Glomerular endothelial cell (primary cell): ENCODE measurements around the gene NIPSNAP2. TPM values are rescaled to one million over a fixed set of nuclear protein-coding genes. Genes with fewer than 3 reads are reported as not detected.
"Not testable (repeated sequence)": the region's sequence is repeated elsewhere in the genome, so short reads cannot be mapped to it uniquely, and the experiment has no call there.

Experiments
- DNase-seq: peaks from one replicate; pipeline ENCODE4 v3.0.0-alpha.2; 2011; ENCODE audit warnings: low read depth, low spot score; ENCODE audit errors: extremely low read depth
- total RNA-seq: library from RNA; depleted of rRNA; stranded (reverse); fragments of >200 nt; gene quantifications from 2 replicates; pipeline ENCODE4 v1.2.3, GENCODE V29; 2015

The NIPSNAP2 gene
- total RNA-seq: 52.0 and 58.7 TPM in 2 replicates

DNA sequence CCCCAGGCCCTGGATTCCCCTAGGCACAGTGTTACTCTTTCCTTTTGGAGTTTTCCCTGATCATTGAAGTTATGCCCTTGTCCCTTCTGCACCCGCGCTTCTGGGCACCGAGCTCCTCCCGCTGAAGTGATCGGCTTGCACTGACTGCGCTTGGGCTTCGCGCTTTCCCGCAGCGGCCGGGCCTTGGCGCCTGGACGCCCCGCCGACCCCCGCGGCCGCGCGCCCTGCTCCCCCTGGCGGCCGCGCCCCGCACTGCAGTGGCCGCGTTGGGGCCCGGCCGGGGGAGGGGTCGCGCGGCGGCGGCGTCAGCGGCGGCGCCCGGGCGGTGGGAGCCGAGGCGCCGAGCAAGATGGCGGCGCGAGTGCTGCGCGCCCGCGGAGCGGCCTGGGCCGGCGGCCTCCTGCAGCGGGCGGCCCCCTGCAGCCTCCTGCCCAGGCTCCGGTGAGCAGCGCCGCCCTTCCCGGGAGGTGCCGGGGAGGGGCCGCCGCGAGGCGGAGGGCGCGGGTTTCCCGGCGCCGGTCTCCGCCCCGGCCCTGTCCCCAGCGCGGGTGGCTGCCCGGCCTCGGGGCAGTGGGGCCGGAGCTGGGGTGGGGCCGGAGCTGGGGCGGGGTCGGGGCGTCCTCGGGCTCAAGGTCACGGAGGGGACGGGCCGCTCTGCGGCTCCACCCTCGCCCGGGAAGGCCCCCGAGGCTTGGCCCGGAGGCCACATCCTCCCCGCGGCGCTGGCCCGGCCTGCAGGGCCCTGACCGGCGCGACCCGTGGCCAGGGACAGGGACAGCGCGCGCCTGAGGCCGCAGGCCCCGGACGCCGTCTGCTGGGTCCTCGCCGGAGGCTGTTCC lies at the start of gene NIPSNAP2:
TSS of gene NIPSNAP2 (plus strand) at position 325 of the 839 bp plus-strand sequence. CDS start at position 350, 25 bp downstream.
- no peak for DNase-seq

DNA sequence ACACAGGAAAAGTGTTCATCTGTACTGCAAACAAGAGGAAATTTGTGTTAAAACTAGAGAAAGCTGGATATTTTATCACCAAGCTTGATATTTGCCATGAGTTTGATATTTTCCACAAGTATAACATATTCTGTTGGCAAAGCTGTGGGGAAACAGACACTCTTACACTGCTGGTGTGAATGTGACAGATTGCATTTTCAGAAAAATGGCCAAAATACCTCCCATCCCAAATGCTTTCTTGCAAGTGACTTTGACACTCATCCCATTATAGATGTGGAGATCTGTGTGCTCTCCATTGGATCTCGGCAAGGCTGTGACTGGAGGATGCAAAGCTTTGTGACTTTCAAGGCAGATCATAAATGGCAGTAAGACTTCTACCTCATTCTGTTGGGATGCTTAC lies 46.6 kb upstream of the NIPSNAP2 start:
- DNase-seq: no peak

DNA sequence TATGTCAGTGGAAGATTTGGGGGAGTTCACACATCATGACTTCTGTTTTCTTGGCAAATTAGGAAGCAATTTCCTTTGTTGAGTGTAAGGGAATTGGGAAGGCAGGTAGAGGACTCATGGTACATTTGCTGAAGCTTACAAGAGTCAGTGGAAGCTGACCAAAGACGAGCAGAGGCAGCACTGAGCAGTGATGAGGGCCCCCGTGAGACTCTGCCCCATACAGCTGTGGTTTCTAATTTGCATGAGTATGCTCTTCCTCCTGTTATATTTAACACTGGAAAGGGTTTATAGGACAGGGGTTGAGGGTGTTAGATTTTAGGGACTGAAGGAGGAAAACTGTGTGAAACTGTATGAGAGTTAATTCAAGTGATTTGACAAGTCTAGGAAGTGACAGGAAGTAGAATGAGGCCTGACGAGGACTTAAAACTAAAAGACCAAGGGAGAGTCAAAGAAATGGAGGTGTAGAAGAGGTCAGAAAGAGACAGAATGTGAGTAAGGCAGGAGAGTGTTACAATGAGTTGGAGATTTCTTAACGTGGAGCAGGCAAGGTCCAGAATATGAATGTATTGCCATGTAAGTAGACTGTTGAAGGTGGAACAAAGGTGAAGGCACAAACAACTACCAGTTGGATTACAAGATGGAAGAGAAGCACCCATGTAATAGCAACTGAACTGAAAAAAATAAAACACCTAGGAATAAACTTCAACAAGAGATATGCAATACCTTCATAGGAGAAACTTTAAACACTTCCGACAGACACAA lies 36.2 kb upstream of the NIPSNAP2 start:
- DNase-seq: no peak

DNA sequence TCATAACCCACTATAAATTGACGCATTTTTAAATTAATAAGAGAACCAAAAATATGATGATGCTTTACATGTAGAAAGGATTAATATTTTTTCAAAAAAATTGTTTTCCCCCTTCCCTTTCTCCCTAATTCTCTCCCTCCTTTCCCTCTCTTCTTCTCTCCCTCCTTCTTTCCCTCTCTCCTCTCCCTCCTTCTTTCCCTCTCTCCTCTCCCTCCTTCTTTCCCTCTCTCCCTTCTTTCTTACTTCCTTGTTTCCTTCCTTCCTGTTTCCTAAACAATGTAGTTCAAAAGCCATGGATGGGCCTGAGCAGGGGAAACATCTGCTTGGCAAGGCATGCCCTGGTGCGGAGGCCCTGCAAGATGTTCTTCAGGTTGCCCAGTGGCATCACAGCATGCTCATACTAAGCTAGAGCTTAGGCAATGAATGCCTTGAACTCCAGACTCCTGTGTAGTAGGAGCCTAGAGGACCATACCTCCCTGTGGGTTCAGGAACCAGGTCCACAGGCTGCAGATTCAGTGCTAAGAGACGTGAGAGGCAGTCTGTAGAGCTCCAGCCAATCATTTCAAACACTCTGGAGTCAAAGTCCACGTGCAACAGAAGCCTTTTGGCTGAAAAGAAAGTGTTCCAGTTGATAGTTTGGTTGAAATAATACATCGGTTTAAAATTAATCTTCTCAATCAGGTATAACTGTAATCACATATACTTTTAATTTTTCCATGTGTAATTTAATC lies 32.8 kb upstream of the NIPSNAP2 start:
- no peak for DNase-seq

DNA sequence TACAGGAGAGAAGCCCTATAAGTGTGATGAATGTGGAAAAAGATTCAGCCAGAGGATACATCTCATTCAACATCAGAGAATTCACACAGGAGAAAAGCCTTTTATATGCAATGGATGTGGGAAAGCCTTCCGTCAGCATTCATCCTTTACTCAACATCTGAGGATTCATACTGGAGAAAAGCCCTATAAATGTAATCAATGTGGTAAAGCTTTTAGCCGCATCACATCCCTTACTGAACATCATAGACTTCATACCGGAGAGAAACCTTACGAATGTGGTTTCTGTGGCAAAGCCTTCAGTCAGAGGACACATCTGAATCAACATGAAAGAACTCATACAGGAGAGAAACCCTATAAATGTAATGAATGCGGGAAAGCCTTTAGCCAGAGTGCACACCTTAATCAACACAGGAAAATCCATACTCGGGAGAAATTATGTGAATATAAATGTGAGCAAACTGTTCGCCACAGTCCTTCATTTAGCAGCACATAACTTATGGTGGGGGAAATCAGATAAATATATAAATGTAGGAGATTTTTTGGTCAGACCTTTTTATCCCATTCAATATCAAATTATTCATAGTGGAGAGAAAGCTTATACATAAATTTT lies 24.8 kb upstream of the NIPSNAP2 start:
- DNase-seq: no peak

DNA sequence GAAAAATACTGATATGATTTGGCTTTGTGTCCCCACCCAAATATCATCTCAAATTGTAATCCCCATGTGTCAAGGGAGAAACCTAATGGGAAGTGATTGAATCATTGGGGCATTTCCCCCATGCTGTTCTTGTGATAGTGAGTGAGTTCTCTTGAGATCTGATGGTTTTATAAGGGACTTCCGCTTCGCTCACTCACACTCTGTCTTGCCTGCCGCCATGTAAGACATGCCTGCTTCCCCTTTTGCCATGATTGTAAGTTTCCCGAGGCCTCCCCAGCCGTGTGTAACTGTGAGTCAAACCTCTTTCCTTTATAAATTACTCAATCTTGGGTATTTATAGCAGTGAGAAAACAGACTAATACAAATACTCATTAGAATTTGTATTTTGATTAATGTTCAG lies 17.8 kb upstream of the NIPSNAP2 start:
- no peak for DNase-seq

DNA sequence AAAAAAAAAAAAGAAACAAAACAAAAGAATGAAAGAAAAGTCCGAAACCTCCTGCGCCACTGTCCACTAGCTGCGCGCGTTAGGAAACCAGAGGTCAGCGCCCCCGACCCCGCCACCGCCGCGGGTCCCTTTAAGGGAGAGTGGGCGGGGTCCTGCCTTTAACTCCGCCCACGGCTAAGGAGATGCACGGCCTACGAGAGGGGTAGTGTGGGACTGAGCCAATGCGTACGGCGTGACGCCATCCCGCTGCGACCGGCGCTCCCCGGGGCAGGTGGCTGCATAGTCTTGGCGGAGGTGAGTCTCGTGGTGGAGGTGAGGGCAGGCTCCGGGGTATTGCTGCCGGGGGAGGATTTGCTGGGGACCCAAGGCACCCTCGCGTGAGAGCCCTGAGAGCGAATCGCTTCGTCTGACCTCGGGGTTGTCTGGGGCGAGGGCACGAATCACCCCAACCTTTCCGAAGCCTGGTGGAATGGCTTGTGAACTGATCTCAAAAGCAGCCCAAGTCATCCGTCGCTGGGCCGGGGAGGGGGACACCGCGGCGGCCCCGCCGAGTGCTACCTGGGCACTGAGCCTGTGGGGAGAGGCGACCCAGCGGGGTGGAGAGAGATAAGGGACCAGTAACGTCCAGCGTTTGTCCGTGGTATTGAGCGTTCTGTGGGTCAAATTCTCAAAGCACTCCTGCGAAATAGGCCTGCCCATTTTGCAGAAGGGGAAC lies 12.6 kb upstream of the NIPSNAP2 start, which contains the start of gene MRPS17:
TSS of gene MRPS17 (plus strand) at position 241 of the 715 bp plus-strand sequence. CDS start 1,319 bp downstream, outside the sequence.
- peak; percentile 37 for DNase-seq

DNA sequence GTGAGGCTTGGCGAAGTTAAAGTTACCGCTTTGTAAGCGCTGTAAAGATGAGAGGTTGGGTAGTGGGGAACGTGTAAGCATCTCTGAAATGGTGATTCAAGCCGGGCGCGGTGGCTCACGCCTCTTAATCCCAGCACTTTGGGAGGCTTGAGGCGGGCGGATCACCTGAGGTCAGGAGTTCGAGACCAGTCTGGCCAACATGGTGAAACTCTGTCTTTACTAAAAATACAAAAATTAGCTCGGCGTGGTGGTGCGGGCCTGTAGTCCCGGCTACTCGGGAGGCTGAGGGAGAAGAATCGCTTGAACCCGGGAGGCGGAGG lies 12.1 kb upstream of the NIPSNAP2 start:
- not testable (repeated sequence) for DNase-seq

DNA sequence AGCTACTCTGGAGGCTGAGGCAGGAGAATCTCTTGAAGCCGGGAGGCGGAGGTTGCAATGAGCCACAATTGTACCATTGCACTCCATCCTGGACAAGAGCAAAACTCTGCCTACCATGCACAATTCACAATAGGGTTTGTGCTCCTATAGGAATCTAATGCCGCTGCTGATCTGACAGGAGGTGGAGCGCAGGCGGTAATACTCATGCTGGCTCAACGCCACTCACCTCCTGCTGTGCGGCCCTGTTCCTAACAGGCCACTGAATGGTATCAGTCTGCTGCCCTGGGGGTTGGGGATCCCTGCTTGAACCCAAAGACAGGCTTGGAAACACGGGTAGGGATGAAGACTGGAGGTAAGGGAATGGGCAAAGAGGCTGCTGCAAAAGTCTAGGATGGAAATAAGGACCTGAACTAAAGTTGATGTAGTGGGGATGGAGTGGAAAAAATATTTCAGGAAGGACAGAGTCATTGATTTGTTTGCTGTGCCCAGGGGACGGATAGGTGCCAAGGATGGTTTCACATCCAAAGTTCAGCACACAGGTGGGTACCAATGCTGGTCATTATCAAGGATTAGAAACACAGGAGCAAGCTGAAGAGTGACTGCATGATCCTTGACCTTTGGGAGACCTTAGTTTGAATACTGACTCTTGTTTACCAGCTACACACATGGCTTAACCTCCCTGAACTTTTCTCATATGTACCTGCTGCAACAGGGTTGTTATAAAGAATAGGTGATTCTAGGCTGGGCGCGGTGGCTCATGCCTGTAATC lies 10.5 kb upstream of the NIPSNAP2 start:
- DNase-seq: no peak

DNA sequence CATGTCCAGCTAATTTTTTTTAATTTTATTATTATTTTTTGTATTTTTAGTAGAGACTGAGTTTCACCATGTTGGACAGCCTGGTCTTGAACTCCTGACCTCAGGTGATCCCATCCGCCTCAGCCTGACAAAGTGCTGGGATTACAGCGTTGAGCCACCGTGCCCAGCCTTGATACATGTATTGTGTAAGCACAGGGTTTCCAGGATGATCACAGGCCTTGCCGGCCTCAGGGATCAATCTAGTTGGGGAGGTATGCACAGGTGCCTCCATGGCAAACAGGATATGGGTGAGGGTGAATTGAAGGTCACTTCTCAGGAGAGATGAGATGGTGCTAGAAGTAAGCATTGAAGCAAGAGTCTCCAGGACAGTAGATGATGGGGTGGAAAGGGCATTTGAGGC lies 7.2 kb upstream of the NIPSNAP2 start:
- DNase-seq: no peak

DNA sequence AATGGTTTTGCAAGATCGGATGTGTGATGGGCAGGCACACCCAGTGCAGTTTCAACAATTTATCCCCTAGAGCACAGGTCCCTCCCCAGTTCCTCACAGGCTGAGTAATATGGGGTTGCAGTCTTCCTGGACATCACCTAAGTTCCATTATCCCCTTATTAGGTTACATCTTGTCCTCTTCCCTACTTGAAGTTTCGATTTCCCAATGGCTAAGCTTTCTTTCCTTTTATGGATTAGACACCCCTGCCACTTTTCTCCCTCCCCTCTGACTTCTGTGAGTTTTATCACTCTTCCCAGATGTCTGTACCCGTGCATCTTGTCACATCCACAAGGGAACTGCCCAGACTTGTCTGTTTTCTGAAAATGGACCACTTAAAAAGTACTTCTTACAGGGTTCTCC lies 2.4 kb upstream of the NIPSNAP2 start:
- no peak for DNase-seq

DNA sequence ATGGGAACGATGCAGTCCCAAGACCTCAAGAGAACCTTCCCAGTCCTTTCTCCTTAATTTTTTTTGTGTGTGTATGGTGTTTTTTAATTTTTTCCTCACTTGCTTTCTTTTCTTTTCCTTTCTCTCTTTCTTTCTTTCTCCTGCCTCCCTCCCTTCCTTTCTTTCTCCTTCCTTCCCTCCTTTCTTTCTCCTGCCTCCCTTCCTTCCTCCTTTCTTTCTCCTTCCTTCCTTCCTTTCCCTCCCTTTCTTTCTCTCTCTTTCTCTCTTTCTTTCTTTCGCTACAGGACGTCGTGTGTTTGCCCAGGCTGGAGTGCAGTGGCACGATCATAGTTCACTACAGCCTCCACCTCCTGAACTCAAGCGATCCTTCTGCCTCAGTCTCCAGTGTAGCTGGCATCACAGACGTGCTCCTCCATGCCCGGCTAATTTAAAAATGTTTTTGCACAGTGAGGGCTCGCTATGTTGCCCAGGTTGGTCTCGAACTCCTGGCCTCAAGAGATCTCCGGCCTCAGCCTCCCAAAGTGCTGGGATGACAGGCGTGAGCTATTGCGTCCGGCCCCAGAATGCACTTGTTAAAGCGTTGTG lies 709 bp upstream of the NIPSNAP2 start:
- DNase-seq: no peak

DNA sequence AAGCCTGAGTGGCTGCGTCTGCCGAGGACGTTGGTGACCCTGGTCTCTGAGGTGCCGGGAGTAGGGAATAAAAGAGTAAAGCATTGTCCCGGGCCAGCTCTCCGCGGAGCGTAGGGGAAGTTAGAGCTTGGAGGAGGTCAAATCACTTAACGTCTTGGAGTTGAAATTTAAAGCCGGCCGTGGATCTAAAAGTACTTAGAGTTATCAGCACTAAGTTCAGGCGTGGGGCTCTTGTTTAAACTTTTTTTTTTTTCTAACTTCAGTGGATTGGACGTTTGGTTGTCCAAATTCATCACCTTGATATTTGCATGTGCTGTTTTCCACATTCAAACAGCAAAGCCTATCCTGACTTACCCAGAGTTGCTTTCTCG lies 700 bp downstream of the NIPSNAP2 start:
- DNase-seq: no peak

DNA sequence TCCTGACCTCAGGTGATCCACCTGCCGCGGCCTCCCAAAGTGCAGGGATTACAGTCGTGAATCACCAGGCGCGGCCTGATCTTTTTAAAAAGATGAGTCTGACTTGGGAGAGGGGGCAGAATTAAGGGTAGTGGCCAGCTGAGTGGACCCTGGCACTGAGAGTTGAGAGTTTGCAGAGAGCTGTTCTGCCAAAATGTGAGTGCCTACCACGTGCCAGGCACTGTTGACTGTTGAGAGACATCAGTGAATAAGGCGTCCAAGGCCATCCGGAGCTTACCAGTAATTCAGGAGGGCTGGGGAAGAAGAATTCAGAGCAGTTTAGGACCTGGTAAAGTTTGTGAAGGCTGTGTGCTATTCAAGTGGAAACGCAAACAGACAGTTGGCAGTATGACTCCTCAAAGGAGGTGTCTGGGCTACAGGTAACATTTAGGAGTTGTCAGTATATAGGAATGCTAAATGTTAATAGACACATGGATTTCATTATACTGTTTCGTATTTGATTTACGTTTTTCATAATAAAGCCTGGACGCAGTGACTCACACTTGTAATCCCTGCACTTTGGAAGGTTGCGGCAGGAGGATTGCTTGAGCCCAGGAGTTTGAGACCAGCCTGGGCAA lies 1.5 kb downstream of the NIPSNAP2 start:
- no peak for DNase-seq

DNA sequence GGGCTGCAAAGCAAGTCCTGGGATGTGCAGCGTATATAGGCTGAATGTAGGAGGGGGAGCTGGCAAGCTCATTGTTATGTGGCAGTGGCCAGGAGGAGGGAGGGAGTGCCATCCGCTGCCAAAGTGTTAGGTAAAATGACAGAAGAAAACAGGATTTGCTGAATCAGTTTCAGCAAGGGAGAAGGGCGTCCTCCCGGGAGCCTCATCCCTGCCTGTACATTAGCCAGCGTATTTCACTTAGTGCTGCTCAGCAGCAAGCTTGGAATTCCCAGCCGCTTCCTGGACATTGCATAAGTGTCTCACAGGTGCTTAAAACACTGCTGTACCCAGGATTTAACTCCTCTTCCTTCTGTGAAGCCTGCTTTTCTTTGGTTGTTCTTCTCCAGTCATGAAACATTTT lies 2.5 kb downstream of the NIPSNAP2 start:
- no peak for DNase-seq

DNA sequence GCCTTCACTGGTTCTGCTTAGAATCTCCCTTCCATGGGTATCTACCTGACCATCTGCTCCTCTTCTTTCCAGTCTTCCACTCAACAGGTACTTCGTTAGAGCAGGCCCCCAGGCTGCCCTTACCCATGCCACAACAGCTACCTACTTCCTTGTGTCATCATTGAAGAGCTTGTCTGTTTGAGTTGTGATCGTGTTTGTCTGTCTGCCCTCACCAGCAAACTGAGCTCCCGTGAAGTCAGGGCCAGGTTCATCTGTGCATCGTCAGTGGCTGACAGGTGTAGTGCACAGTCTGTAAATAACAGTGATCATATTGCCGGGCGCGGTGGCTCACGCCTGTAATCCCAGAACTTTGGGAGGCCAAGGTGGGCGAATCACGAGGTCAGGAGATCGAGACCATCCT lies 5.0 kb downstream of the NIPSNAP2 start:
- no peak for DNase-seq

DNA sequence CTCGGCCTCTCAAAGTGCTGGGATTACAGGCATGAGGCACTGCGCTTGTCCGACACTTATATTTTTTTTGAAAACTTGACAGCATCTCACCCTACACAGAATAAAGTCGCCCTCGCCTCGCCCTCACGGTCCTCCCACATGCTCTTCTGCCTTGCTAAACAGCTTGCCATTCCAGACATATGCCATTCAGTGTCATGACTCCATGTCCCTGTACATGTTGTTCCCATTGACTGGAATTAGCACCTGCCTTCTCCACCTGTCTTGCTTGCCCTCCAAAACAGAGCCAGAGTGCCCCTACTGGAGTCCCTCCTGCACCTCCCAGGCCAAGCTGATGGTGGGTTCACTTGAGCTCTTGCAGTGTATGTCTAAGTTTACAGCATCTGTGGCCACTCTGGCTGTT lies 6.2 kb downstream of the NIPSNAP2 start:
- DNase-seq: no peak

DNA sequence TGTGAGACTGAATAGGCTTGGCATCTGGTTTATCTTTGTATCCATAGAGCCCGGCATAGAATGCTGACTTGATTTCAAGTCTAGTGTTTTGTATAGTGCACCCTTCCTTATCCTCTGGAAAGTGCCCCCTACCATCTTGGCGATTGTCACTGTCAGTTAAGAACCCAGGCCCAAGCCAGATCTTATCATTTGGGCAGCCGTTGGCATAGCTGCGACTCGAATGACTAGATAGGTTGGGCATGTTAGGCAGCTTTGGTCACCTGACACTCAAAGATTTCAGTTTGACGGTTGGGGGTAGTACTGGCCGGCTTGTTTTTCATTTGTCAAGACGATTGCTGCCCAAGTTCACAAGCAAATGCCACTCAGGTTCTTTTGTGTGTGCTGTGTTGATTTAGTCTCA lies 6.6 kb downstream of the NIPSNAP2 start:
- DNase-seq: no peak

DNA sequence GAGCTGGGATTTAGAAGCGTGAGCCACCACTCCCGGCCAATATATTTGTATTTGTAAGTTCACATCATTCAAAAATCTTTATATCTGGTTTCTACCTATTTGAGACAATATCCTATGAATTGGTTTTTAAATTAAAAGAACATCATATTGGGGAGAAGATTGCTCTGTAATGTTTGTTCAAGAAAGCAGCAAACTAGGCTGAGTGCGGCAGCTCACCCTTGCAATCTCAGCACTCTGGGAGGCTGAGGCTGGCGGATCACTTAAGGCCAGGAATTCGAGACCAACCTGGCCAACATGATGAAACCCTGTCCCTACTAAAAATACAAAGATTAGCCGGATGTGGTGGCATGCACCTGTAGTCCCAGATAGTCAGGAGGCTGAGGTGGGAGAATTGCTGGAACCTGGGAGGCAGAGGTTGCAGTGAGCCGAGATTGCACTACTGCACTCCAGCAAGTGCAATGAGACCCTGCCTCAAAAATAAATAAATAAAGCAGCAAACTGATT lies 9.4 kb downstream of the NIPSNAP2 start:
- no peak for DNase-seq
